Activated CD4-positive, alpha-beta T cell treated with anti-CD3 and anti-CD28 coated beads, Interleukin-2, amount 10 ng/mL, durations not matched to agents 7 days and 5 days (primary cell): ENCODE results near the gene CATSPER1. TPM values are rescaled to one million over a fixed set of nuclear protein-coding genes. Genes with fewer than 3 reads are reported as not detected.

Source experiments
- CTCF ChIA-PET: fragments of 350-600 bp; sonication (Branson Sonifier 250); formaldehyde crosslinking; loops from one replicate; lab custom pipeline; 2021; ENCODE audit warnings: antibody characterized with exemption; lab: Charles Lee
- POLR2A ChIA-PET: fragments of 350-600 bp; sonication (Branson Sonifier 250); formaldehyde crosslinking; loops from one replicate; lab custom pipeline; 2021; ENCODE audit warnings: antibody characterized with exemption; lab: Charles Lee
- DNase-seq: peaks from one replicate; pipeline ENCODE4 v3.0.0-alpha.2; 2020
- H3K27ac Mint-ChIP-seq: one replicate; pipeline ENCODE4 v1.8.0; 2021; ENCODE audit warnings: mild to moderate bottlenecking, moderate library complexity, mixed read lengths
- H3K27me3 Mint-ChIP-seq: one replicate; pipeline ENCODE4 v1.8.0; 2021; ENCODE audit warnings: mixed read lengths
- H3K36me3 Mint-ChIP-seq: one replicate; pipeline ENCODE4 v1.8.0; 2021; ENCODE audit warnings: low read depth, mixed read lengths
- H3K4me1 Mint-ChIP-seq: one replicate; pipeline ENCODE4 v1.8.0; 2021; ENCODE audit warnings: mixed read lengths
- H3K4me3 Mint-ChIP-seq: one replicate; pipeline ENCODE4 v1.8.0; 2021; ENCODE audit warnings: mild to moderate bottlenecking, moderate library complexity, mixed read lengths
- H3K9me3 Mint-ChIP-seq: one replicate; pipeline ENCODE4 v1.8.0; 2021; ENCODE audit warnings: mixed read lengths
- total RNA-seq, 2 experiments: library from RNA; stranded (reverse); gene quantifications; one replicate each; pipeline ENCODE4 v1.2.3, GENCODE V29; 2021

The CATSPER1 gene
- not detected for total RNA-seq

- ChIA-PET POLR2A (no interaction called here), CTCF (interaction anchor here (1.0 kb wide), 1 partner anchor 246 kb away, joined by 3 read pairs; no protein-coding TSS in a partner anchor)
- Mint-ChIP-seq H3K4me3 (no peak within 1 kb of the TSS), H3K4me1 (peaks cover 11% of the 10 kb centered on the region), H3K9me3 (no peaks in the 10 kb centered on the region), H3K27ac (no peak within 1 kb of the TSS), H3K36me3 (no peaks in the 10 kb centered on the region), H3K27me3 (peaks cover 7% of the 10 kb centered on the region)
- no peak for DNase-seq
These were observed at the start of gene CATSPER1 for GRCh38 chr11:66026017-66026529. CATSPER1 (minus strand) TSS chr11:66026479; CDS start chr11:66026379, 100 bp downstream.

- no peak for DNase-seq
- Mint-ChIP-seq H3K4me1 (peaks cover 70% of the 10 kb centered on the region), H3K9me3 (no peaks in the 10 kb centered on the region), H3K27ac (no peak overlapping the region), H3K36me3 (peaks cover 74% of the 10 kb centered on the region), H3K4me3 (no peak overlapping the region), H3K27me3 (no peaks in the 10 kb centered on the region)
- POLR2A ChIA-PET = interaction anchor here (0.6 kb wide), 1 partner anchor 55 kb away, joined by 7 read pairs; no protein-coding TSS in a partner anchor
- CTCF ChIA-PET = interaction anchor here (0.7 to 1.6 kb wide), 3 partner anchors 14 to 44 kb away, joined by 3 to 4 read pairs (median 4); no protein-coding TSS in a partner anchor
These were observed 49.0 kb upstream of the CATSPER1 start for GRCh38 chr11:66075273-66075672.

GRCh38 chr11:66073669-66074068, 47.4 kb upstream of the CATSPER1 start:
- Mint-ChIP-seq H3K27me3 (no peaks in the 10 kb centered on the region), H3K9me3 (no peaks in the 10 kb centered on the region), H3K4me3 (no peak overlapping the region), H3K27ac (no peak overlapping the region), H3K4me1 (peaks cover 63% of the 10 kb centered on the region), H3K36me3 (peaks cover 67% of the 10 kb centered on the region)
- POLR2A ChIA-PET = no interaction called here
- CTCF ChIA-PET = interaction anchor here (0.6 to 6.6 kb wide), 3 partner anchors 15 to 20 kb away, joined by 3 to 66 read pairs (median 3); partner anchors contain the start of gene SF3B2
- DNase-seq = no peak

GRCh38 chr11:66072518-66072917, 46.2 kb upstream of the CATSPER1 start:
- Mint-ChIP-seq H3K27ac (peak overlapping the region; percentile 92), H3K4me1 (peaks cover 65% of the 10 kb centered on the region), H3K4me3 (peak overlapping the region; percentile 89), H3K27me3 (no peaks in the 10 kb centered on the region), H3K36me3 (peaks cover 72% of the 10 kb centered on the region), H3K9me3 (no peaks in the 10 kb centered on the region)
- no peak for DNase-seq
- CTCF ChIA-PET = interaction anchor here (1.5 to 6.6 kb wide), 3 partner anchors 8 to 19 kb away, joined by 3 to 66 read pairs (median 36); partner anchors contain the start of gene SF3B2
- POLR2A ChIA-PET = no interaction called here

GRCh38 chr11:66072081-66072480, 45.8 kb upstream of the CATSPER1 start:
- ChIA-PET CTCF (interaction anchor here (5.1 to 6.6 kb wide), 2 partner anchors 8 to 19 kb away, joined by 36 to 66 read pairs; partner anchors contain the start of gene SF3B2), POLR2A (interaction anchor here (0.6 to 1.2 kb wide), 2 partner anchors 9 to 65 kb away, joined by 4 to 8 read pairs; no protein-coding TSS in a partner anchor)
- H3K9me3 Mint-ChIP-seq = no peaks in the 10 kb centered on the region
- H3K4me1 Mint-ChIP-seq = peaks cover 66% of the 10 kb centered on the region
- no peaks in the 10 kb centered on the region for H3K27me3 Mint-ChIP-seq
- no peak for DNase-seq
- peak overlapping the region; percentile 92 for H3K27ac Mint-ChIP-seq
- peak overlapping the region; percentile 89 for H3K4me3 Mint-ChIP-seq
- peaks cover 72% of the 10 kb centered on the region for H3K36me3 Mint-ChIP-seq

- no peaks in the 10 kb centered on the region for H3K9me3 Mint-ChIP-seq
- H3K27me3 Mint-ChIP-seq = no peaks in the 10 kb centered on the region
- H3K36me3 Mint-ChIP-seq = peaks cover 73% of the 10 kb centered on the region
- H3K4me1 Mint-ChIP-seq = peaks cover 68% of the 10 kb centered on the region
- ChIA-PET CTCF (interaction anchor here (0.5 to 6.6 kb wide), 5 partner anchors 9 to 96 kb away, joined by 3 to 66 read pairs (median 22); partner anchors contain the start of gene SF3B2), POLR2A (interaction anchor here (0.6 to 1.2 kb wide), 3 partner anchors 8 to 65 kb away, joined by 3 to 8 read pairs (median 4); no protein-coding TSS in a partner anchor)
- peak overlapping the region; percentile 89 for H3K4me3 Mint-ChIP-seq
- H3K27ac Mint-ChIP-seq = peak overlapping the region; percentile 92
- DNase-seq = peak; percentile 41
These were observed 45.1 kb upstream of the CATSPER1 start for GRCh38 chr11:66071381-66071801.

- Mint-ChIP-seq H3K27me3 (no peaks in the 10 kb centered on the region), H3K36me3 (peaks cover 71% of the 10 kb centered on the region), H3K9me3 (no peaks in the 10 kb centered on the region), H3K4me3 (peak overlapping the region; percentile 89), H3K27ac (peak overlapping the region; percentile 92), H3K4me1 (peaks cover 68% of the 10 kb centered on the region)
- no peak for DNase-seq
- ChIA-PET CTCF (interaction anchor here (0.5 to 6.6 kb wide), 5 partner anchors 9 to 97 kb away, joined by 3 to 66 read pairs (median 22); partner anchors contain the start of gene SF3B2), POLR2A (interaction anchor here (0.5 to 1.2 kb wide), 3 partner anchors 9 to 567 kb away, joined by 3 to 8 read pairs (median 3); no protein-coding TSS in a partner anchor)
These were observed 44.5 kb upstream of the CATSPER1 start for GRCh38 chr11:66070604-66071380.

- Mint-ChIP-seq H3K4me3 (peak within 1 kb of the TSS; percentile 89), H3K36me3 (peaks cover 72% of the 10 kb centered on the region), H3K4me1 (peaks cover 71% of the 10 kb centered on the region), H3K27ac (peak within 1 kb of the TSS; percentile 94), H3K27me3 (no peaks in the 10 kb centered on the region), H3K9me3 (peaks cover 2% of the 10 kb centered on the region)
- peak; percentile 79 for DNase-seq
- POLR2A ChIA-PET = interaction anchor here (0.5 to 0.6 kb wide), 2 partner anchors 11 to 568 kb away, joined by 3 read pairs; no protein-coding TSS in a partner anchor
- CTCF ChIA-PET = interaction anchor here (0.6 to 6.6 kb wide), 10 partner anchors 10 to 636 kb away, joined by 3 to 66 read pairs (median 6); partner anchors contain the start of genes FIBP, KAT5 and SF3B2
These were observed 43.7 kb upstream of the CATSPER1 start, which contains the start of gene PACS1 for GRCh38 chr11:66069715-66070603. PACS1 (plus strand) TSS chr11:66070272; CDS start chr11:66070487, 215 bp downstream.

GRCh38 chr11:66068923-66069714, 42.8 kb upstream of the CATSPER1 start:
- Mint-ChIP-seq H3K27ac (peak overlapping the region; percentile 94), H3K4me3 (peak overlapping the region; percentile 73), H3K36me3 (peaks cover 74% of the 10 kb centered on the region), H3K9me3 (peaks cover 2% of the 10 kb centered on the region), H3K4me1 (peaks cover 67% of the 10 kb centered on the region), H3K27me3 (no peaks in the 10 kb centered on the region)
- peak; percentile 42 for DNase-seq
- CTCF ChIA-PET = interaction anchor here (0.6 to 6.6 kb wide), 18 partner anchors 7 to 637 kb away, joined by 3 to 66 read pairs (median 4); partner anchors contain the start of genes FIBP, KAT5 and SF3B2
- POLR2A ChIA-PET = interaction anchor here (0.6 kb wide), 1 partner anchor 12 kb away, joined by 3 read pairs; no protein-coding TSS in a partner anchor

- H3K36me3 Mint-ChIP-seq = peaks cover 74% of the 10 kb centered on the region
- H3K4me3 Mint-ChIP-seq = peak overlapping the region; percentile 25
- POLR2A ChIA-PET = no interaction called here
- H3K27me3 Mint-ChIP-seq = no peaks in the 10 kb centered on the region
- H3K9me3 Mint-ChIP-seq = peaks cover 2% of the 10 kb centered on the region
- peak; percentile 84 for DNase-seq
- peak overlapping the region; percentile 94 for H3K27ac Mint-ChIP-seq
- CTCF ChIA-PET = interaction anchor here (0.6 to 6.6 kb wide), 21 partner anchors 8 to 356 kb away, joined by 3 to 66 read pairs (median 4); partner anchors contain the start of genes CCDC85B, KAT5 and SF3B2
- peaks cover 67% of the 10 kb centered on the region for H3K4me1 Mint-ChIP-seq
These were observed 42.0 kb upstream of the CATSPER1 start for GRCh38 chr11:66068154-66068821.
